HG03432 (cell line): ENCODE data around the gene C5orf15.
"Not testable (repeated sequence)": the region's sequence is repeated elsewhere in the genome, so short reads cannot be mapped to it uniquely, and the experiment has no call there.

Source experiments
- ATAC-seq: cut with Tn5 transposase; IDR thresholded peaks from one replicate; pipeline ENCODE4 v1.9.1; 2021; ENCODE audit warnings: mild to moderate bottlenecking, moderate library complexity; ENCODE audit not compliant: unreplicated experiment

Gene C5orf15

DNA sequence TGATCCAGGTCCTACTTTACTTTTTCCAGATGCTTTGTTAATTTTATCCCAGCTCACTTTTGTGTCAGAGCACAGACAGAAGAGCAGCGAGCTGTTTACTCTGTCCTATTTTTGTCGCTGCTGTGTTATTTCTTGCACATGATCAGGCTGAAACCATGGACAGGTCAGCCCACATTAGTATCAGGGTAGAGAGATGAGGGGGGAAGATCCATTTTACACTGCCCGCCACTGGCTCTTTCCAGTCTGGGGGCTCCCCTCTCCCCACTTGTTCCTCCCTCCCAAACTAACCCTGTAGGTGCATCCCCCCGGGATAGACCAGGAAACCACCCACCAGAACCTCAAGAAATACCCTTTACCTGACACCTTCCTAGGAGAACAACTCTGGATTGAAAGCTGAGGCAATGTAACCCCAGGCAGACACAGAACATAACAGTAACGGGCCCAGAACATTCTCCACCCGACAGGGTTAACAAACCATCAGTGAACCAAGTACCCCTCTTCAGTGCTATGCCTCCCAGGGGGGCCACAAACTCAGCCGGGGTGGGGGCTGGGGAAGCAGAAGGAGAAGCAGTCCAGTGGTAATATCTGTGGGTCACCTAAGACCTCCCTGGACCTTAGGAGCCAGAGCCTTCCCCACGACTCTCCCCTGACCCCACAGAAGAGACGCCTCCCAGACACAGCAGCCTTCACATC is 26.0 kb upstream of the C5orf15 start:
- no peak for ATAC-seq

DNA sequence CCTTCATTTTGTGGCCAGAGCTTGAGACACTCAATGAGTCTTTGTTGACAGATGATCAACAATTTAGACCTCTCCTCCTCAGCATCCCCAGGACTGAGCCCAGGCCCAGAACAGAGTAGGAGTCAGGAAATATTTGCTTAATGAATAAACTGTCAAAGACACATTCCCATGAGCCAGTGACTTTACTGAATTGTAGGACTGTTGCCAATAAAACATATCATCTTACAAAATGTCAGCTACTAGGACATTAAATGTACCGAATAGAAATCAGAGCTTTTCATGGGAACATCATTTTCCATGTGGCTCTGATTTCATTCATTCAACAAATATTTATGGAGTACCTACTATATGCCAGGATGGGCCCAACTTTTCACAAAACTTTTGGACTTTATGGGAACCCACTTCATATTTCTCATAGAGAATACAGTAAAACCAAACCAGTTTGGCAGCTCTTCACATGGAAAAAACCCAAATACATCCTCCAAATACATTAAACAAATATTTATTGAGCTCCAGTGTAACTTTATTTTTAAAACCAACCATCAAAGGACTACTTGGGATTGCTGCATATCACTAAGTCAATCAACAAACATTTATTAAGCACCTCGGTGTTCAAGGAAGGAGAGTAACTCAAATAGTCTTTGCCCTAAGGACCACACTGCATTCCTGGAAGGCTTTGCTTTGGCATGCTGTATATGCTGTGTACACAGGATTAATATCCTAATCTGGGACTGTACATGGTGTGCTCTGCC is 24.9 kb upstream of the C5orf15 start:
- no peak for ATAC-seq

DNA sequence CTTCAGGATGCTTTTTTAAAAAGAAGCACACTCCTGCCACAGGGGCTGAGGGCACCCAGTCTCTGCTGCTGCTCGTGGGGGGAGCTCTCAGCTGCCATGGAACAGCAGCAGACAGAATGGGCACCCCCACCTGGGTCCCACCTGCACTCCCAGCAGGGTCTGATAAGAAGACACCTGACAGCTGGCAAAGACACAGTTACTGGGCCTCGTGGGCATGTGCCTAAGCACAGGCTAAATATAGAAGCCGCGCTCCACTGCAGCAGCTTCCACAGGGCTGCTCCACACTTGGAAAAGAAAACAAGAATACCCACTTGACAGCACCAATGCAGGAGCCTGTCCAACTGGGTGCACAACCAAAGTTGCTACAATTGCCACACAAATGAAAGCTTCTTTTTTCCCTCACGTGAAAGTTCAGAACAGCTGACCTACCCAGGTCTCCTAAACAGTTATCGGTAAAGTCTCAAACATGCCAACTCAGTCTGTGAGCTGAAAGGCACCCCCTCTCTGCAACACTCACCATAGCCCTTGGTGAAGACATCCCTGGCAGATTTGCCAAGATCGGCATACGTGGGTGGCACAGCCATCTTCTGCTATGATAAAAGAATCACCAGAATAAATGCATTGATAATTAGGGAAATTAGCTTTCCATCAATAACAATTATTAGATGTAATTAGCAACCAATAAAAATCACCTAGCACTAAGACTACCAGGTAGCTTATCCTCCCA is 24.2 kb upstream of the C5orf15 start:
- ATAC-seq: no peak

- ATAC-seq: no peak
Measured at GRCh38 chr5:133991171-133991910, 22.9 kb upstream of the C5orf15 start.

DNA sequence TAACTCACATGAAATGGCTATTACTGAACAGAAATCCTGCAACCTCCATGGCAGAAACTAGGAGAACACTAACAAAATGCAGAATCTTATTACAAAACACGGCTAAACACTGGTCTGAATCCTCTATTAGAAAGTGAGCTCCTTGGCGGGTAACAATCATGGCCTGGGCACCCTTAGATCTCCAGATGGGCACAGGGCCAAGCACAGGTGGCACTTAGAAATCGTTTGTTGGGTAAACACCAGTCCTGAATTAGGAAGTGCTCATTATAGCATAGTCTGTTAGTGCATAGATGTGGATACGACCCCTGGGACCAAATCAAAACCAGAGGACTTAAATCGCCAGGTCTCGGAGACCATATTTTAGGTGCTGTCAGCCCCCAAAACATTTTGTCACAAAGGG is 22.0 kb upstream of the C5orf15 start:
- ATAC-seq: no peak

- ATAC-seq: no peak
Measured at GRCh38 chr5:133985540-133986180, 17.2 kb upstream of the C5orf15 start.

- no peak for ATAC-seq
Measured at GRCh38 chr5:133983674-133984073, 15.2 kb upstream of the C5orf15 start.

GRCh38 chr5:133981714-133982113 is 13.3 kb upstream of the C5orf15 start:
- no peak for ATAC-seq

DNA sequence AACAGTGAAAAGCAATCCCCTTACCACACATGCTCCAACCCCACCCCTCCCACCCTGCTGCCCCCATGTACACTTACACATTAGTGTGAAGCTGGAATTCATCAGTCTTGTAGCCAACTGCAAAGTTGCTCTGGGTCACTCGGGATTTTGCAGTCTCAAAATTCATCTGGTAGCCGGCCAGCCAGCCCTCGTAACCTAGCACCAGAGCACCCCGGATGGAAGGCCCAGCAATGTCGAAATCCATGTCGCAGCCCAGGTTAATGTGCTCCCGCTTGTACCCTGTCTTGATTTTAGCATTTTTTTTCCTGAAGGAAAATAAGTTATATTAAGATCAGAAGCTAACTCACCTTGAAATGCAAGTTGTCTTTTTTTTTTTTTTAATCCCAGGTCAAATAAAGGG is 12.2 kb upstream of the C5orf15 start:
- ATAC-seq: no peak

DNA sequence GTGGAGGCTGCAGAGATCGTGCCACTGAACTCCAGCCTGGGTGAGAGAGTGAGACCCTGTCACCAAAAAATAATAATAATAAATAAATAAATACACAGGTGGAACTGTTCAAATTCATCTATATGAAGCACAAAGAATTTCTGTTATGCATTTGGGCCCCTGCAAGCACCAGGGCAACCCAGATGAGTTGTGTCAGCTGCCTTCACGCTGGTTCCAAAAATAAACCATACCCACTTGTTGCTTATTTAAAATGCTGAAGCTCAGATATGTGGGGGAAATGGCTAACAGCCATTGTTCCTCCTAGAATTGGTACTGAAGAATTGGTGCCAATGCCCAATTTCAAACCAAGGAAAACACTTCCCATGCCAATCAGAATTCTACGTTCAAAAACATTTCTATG is 10.5 kb upstream of the C5orf15 start:
- no peak for ATAC-seq

- ATAC-seq: no peak
Measured at GRCh38 chr5:133977858-133978257, 9.4 kb upstream of the C5orf15 start.

DNA sequence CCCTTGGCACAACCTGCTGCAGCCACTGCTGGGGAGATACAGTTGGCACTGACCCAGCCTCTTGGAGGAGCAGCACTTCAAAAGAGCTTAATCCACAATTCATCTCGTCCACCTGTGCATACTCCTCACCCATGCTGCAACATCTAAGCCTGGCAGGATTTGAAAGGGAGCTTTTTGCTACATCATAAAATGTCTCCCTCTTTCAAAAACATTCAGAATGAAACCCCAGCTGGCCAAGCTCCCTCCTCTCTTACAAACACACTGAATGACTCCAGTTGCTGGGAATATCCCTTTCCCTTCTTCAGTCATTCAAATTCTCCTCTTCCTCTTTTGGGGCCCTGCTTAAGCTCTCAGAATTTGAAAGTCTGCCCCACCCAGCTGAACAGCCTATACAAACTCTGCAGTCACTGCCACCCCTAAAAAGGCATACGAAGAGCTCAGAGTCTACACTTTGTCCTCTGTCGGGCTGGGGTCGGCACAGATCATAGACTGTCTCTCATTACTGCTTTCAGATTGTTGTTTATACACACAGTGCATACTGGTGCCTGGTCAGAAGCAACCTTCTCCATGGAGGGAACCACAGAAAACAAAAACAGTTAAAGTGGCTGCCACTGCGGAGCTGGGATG is 8.8 kb upstream of the C5orf15 start:
- peak; percentile 53 for ATAC-seq

DNA sequence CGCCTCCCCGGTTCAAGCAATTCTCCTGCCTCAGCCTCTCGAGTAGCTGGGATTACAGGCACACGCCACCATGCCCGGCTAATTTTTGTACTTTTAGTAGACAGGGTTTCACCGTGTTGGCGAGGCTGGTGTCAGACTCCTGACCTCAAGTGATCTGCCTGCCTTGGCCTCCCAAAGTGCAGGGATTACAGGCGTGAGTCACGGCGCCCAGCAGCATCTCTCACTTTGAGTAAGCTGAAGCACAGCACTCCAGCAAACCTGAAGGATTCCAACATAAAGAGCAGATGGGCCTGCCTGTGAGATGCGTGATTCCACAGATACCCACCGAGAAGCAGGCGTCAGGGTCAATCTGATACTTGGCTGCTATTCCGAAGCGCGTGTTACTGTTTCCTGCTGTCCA is 7.1 kb upstream of the C5orf15 start:
- ATAC-seq: not testable (repeated sequence)

DNA sequence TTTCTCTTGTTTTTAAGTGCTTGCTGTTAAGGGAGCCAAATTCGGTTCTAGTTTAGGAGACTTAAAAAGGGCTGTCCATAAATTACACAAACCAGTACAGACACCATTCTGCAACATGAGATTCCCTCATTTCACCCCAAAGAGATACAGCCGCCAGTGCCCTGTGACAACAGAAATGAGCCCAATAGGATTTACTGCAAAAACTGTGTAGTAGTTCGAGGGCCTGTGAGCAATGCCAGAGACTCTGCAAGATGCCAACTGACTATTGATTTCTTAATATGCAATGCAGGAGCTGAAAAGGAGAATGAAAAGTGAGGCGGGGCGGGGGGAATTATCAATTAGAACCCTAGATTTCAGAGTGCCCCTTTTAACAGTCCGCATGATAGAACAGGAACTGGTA is 5.7 kb upstream of the C5orf15 start:
- no peak for ATAC-seq

DNA sequence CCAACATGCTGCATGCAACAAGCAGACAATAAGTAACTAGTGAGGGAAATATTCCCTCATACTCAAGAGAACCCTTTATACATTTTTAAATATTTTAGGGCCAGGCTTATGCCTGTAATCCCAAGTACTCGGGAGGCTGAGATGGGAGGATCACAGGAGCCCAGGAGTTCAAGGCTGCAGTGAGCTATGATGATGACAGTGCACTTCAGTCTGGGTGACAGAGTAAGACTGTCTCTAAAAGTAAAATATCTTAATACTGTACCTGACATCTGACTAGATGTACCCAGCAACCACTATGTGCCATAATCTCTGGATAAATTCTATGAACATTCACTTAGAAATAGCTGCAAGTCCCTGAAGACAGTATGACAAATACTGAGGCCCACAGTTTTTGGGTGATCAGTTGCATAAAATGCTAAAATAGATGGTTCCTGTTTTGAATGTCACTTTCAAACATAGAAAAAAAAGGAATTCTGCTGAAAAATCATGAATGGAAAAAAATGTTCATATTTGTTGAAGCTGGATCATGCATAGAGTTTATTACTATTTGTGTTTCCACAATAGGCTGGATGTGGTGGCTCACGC is 2.0 kb upstream of the C5orf15 start:
- ATAC-seq: no peak

DNA sequence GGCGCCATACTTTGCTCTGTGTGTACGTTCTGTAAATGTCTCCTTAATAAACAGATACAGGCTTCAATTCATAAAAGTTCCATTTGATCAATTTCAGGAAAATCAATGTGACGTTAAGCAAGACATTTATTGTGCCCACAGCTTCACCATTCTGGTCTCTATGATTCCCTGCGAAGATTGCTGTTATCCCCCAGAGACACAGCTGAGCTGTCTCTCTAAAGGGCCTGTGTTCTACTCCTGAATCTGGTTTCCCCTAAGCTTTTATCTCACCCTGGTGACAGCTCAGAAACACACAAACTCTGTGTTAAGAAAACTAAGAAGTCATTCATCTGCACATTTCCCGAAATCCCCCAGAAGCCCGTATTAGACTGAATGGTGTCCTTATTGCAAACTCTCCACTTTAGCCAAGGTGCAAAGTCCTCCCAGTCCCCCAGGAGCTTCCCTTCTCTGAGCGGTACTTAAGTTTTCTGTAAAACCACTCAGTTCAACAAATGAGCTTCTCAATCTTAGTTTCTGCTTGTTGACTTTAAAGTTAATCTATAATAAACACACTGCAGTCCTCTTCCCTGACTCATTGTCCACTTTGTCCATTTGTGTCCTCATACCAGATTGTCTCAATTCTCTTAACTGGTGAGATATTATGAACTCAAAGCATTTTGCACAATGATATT is 1.4 kb upstream of the C5orf15 start:
- ATAC-seq: peak; percentile 28

DNA sequence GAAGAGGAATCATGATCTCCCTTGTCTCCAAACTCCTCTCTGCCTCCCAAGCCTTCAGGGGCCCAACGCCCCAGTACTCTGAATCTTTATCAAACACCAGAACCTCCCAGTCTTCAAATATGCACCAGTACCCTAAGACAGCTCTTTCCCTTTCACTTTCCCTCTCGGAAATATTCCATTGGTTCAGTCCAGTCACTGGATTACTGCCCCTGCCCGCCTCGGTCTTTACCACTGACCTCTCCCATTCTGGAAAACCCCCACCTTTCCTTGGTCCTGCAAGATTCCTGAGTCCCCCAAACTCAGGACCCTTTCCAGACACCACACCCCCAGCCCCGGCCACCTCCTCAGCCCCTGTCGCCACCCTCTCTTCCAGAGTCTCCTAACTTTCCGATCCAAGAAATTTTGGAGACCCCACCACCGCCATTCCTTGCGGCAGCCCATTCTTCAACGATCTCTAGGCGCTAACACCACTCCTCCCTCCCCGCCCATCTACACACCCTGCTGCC is 674 bp downstream of the C5orf15 start:
- no peak for ATAC-seq

- ATAC-seq: no peak
Measured at GRCh38 chr5:133967124-133967523, 1.3 kb downstream of the C5orf15 start.

GRCh38 chr5:133966090-133966489 is 2.3 kb downstream of the C5orf15 start:
- no peak for ATAC-seq
